Mononuclear cell (primary cell): ENCODE data around the gene PCSK9. TPM values are rescaled to one million over a fixed set of nuclear protein-coding genes. Genes with fewer than 3 reads are reported as not detected.
"Not testable (repeated sequence)": the region's sequence is repeated elsewhere in the genome, so short reads cannot be mapped to it uniquely, and the experiment has no call there.

Source experiments
- H3K27me3 ChIP-seq: 2 replicates; pipeline ENCODE4 v1.6.0; 2011; ENCODE audit warnings: low read length, control low read depth; ENCODE audit not compliant: insufficient read depth
- H3K4me1 ChIP-seq: 2 replicates; pipeline ENCODE4 v1.5.1; 2011; ENCODE audit warnings: mild to moderate bottlenecking, low read length, control low read depth; ENCODE audit not compliant: insufficient read depth
- H3K4me3 ChIP-seq: 2 replicates; pipeline ENCODE4 v1.5.1; 2011; ENCODE audit warnings: mild to moderate bottlenecking, low read length, moderate library complexity
- H3K9me3 ChIP-seq: 2 replicates; pipeline ENCODE4 v1.5.1; 2011; ENCODE audit warnings: low read depth, mild to moderate bottlenecking, control low read depth, low read length
- total RNA-seq: library from RNA; depleted of rRNA; stranded (reverse); fragments of >200 nt; gene quantifications from one replicate; pipeline ENCODE4 v1.2.3, GENCODE V29; 2012

The PCSK9 gene
- total RNA-seq, 1 donor = not detected

GRCh38 chr1:55000110-55001085, 39.0 kb upstream of the PCSK9 start:
- Histone ChIP-seq H3K27me3 (peaks cover 19% of the 10 kb centered on the region), H3K9me3 (no peaks in the 10 kb centered on the region), H3K4me3 (no peak overlapping the region), H3K4me1 (peaks cover 16% of the 10 kb centered on the region)

- H3K9me3 ChIP-seq = no peaks in the 10 kb centered on the region
- no peak overlapping the region for H3K4me3 ChIP-seq
- peaks cover 9% of the 10 kb centered on the region for H3K4me1 ChIP-seq
- peaks cover 19% of the 10 kb centered on the region for H3K27me3 ChIP-seq
Observed at GRCh38 chr1:55001311-55001710, 38.0 kb upstream of the PCSK9 start.

- H3K4me1 ChIP-seq = no peaks in the 10 kb centered on the region
- H3K4me3 ChIP-seq = no peak overlapping the region
- no peaks in the 10 kb centered on the region for H3K9me3 ChIP-seq
- H3K27me3 ChIP-seq = peaks cover 9% of the 10 kb centered on the region
Observed at GRCh38 chr1:55002686-55003085, 36.7 kb upstream of the PCSK9 start.

- no peaks in the 10 kb centered on the region for H3K9me3 ChIP-seq
- no peaks in the 10 kb centered on the region for H3K27me3 ChIP-seq
- H3K4me1 ChIP-seq = no peaks in the 10 kb centered on the region
- H3K4me3 ChIP-seq = no peak overlapping the region
Observed at GRCh38 chr1:55005351-55006140, 33.8 kb upstream of the PCSK9 start.

- H3K27me3 ChIP-seq = no peaks in the 10 kb centered on the region
- H3K4me1 ChIP-seq = no peaks in the 10 kb centered on the region
- H3K4me3 ChIP-seq = no peak overlapping the region
- no peaks in the 10 kb centered on the region for H3K9me3 ChIP-seq
Observed at GRCh38 chr1:55006931-55007330, 32.4 kb upstream of the PCSK9 start.

- Histone ChIP-seq H3K27me3 (no peaks in the 10 kb centered on the region), H3K9me3 (no peaks in the 10 kb centered on the region), H3K4me3 (no peak overlapping the region), H3K4me1 (no peaks in the 10 kb centered on the region)
Observed at GRCh38 chr1:55007625-55008024, 31.7 kb upstream of the PCSK9 start.

- Histone ChIP-seq H3K4me3 (no peak overlapping the region), H3K27me3 (no peaks in the 10 kb centered on the region), H3K9me3 (no peaks in the 10 kb centered on the region), H3K4me1 (no peaks in the 10 kb centered on the region)
Observed at GRCh38 chr1:55010194-55010886, 29.0 kb upstream of the PCSK9 start.

- no peaks in the 10 kb centered on the region for H3K9me3 ChIP-seq
- no peaks in the 10 kb centered on the region for H3K4me1 ChIP-seq
- no peaks in the 10 kb centered on the region for H3K27me3 ChIP-seq
- H3K4me3 ChIP-seq = no peak overlapping the region
Observed at GRCh38 chr1:55010887-55011217, 28.5 kb upstream of the PCSK9 start.

GRCh38 chr1:55012661-55013060, 26.7 kb upstream of the PCSK9 start:
- no peaks in the 10 kb centered on the region for H3K27me3 ChIP-seq
- no peaks in the 10 kb centered on the region for H3K4me1 ChIP-seq
- H3K4me3 ChIP-seq = no peak overlapping the region
- H3K9me3 ChIP-seq = no peaks in the 10 kb centered on the region

- Histone ChIP-seq H3K4me3 (no peak overlapping the region), H3K4me1 (no peaks in the 10 kb centered on the region), H3K27me3 (no peaks in the 10 kb centered on the region), H3K9me3 (no peaks in the 10 kb centered on the region)
Observed at GRCh38 chr1:55015123-55015522, 24.2 kb upstream of the PCSK9 start.

GRCh38 chr1:55015731-55016620, 23.4 kb upstream of the PCSK9 start:
- H3K27me3 ChIP-seq = no peaks in the 10 kb centered on the region

GRCh38 chr1:55018395-55018794, 21.0 kb upstream of the PCSK9 start:
- no peak overlapping the region for H3K4me3 ChIP-seq
- H3K4me1 ChIP-seq = no peaks in the 10 kb centered on the region
- no peaks in the 10 kb centered on the region for H3K9me3 ChIP-seq
- H3K27me3 ChIP-seq = no peaks in the 10 kb centered on the region

More at GRCh38 chr1:55015731-55016620, 23.4 kb upstream of the PCSK9 start:
- no peak overlapping the region for H3K4me3 ChIP-seq
- no peaks in the 10 kb centered on the region for H3K9me3 ChIP-seq
- H3K4me1 ChIP-seq = no peaks in the 10 kb centered on the region

- no peak overlapping the region for H3K4me3 ChIP-seq
- H3K4me1 ChIP-seq = no peaks in the 10 kb centered on the region
- H3K9me3 ChIP-seq = no peaks in the 10 kb centered on the region
- H3K27me3 ChIP-seq = no peaks in the 10 kb centered on the region
Observed at GRCh38 chr1:55021942-55022546, 17.3 kb upstream of the PCSK9 start.

GRCh38 chr1:55024163-55024562, 15.2 kb upstream of the PCSK9 start:
- not testable (repeated sequence) for H3K27me3 ChIP-seq, H3K4me3 ChIP-seq, H3K4me1 ChIP-seq, H3K9me3 ChIP-seq
